ENCODE data around the gene SERPINC1.
A peak's percentile ranks its signal among the peaks of the same experiment; 100 is the strongest.
"Not testable (repeated sequence)": the region's sequence is repeated elsewhere in the genome, so short reads cannot be mapped to it uniquely, and the experiment has no call there.

Gene SERPINC1

DNA sequence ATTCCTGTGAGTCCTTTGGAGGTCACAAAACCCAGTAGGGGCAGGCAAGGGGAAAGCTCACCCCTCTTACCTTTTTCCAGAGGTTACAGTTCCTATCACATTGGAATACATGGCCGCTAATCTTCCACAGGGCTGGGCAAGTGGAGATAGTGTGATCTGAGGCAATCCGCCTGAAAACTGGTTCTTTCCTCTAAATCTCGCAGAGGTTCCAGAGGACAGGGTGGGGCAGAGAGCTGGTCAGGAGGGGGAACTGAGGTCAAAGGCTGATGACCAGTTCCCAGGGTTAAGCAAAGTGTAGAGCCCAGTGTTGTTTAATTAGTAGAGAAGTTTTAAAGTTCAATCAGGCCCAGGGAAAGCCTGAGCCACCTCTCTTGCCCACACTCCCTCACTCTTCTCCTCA is at the start of gene SERPINC1:
SERPINC1 (minus strand) TSS at position 179 of the 400 bp plus-strand sequence; CDS start at position 111, 68 bp downstream.
- DNase-seq = no peak

DNA sequence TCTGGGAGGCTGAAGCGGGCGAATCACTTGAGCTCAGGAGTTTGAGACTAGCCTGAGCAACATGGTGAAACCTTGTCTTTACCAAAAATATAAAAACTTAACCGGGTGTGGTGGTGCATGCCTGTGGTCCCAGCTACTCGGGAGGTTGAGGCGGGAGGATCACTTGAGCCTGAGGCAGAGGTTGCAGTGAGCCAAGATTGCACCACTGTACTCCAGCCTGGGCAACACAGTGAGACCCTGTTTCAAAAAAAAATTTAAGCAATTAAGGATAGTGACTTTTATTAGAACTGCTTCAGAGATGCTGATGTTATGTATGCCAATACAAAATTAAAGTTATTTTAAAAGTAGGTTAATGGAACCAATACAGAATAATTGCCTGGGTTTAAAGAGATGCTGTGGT is 48.8 kb upstream of the SERPINC1 start:
- DNase-seq = not testable (repeated sequence)

DNA sequence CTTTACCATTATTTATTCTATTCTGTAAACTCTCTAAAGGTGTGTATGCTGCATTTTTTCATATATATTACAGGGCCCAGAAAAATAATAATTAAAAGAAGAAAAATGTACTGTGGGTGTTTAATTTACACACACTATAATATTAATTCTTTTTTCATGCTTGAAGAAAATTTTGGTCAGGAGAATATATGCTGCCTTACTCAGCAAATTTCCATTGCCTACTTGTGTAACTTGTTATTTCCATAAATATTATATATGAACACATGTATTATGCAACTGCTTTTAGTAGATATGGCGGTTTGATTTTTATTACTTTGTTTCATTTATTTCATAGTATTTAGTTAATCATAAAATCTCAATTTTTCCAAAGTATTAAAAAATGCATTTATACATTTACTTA is 46.4 kb upstream of the SERPINC1 start:
- no peak for DNase-seq

- DNase-seq = no peak
Measured at GRCh38 chr1:173960625-173961024, 43.5 kb upstream of the SERPINC1 start.

DNA sequence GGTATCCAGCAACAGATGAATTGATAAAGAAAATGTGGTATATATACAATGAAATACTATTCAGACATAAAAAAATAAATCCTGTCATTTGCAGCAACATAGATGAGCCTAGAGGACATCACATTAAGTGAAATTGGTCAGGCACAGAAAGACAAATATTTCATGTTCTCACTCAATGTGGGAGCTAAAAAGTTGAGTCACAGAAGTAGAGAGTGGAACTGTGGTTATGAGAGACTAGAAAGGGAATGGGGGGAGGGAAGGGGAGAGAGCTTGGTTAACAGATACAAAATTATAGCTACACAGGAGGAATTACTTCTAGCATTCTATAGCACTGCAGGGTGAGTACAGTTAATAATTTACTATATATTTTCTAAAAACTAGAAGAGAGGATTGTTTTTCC is 37.1 kb upstream of the SERPINC1 start:
- DNase-seq = no peak

DNA sequence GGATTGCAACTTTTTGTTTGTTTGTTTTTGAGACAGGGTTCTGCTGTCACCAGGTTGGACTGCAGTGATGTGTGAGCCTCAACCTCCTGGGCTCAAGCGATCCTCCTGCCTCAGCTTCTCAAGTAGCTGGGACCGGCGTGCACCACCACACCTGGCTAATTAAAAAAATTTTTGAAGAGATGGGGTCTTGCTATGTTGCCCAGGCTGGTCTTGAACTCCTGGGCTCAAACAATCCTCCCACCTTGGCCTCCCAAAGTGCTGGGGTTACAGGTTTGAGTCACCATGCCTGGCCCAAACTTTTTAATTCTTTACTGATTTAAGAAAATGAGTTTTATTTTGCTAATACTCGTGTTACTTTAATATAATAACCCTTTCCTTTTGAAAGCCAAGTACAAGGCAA is 31.5 kb upstream of the SERPINC1 start:
- DNase-seq = no peak

- no peak for DNase-seq
Measured at GRCh38 chr1:173946380-173946921, 29.3 kb upstream of the SERPINC1 start.

- DNase-seq = no peak
Measured at GRCh38 chr1:173937062-173937461, 19.9 kb upstream of the SERPINC1 start.

DNA sequence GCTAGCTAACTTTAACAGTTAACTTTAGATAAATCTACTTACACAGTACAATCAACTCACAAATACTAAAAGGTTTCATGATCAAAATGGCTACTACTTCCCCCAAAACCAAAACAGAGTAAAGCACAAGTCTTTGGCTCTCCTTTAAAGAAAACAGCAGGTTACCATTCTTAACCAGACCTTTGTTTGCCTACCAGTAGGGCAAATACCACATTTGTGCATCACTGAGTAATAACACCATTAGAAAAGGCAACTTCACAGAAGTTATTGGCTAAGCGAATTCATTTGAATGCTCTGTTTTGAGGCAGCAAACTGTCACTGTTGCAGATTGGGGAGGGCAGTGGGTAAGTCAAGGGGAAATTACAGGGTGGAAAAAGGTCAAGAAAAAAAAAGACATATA is 17.3 kb upstream of the SERPINC1 start:
- DNase-seq = no peak

- not testable (repeated sequence) for DNase-seq
Measured at GRCh38 chr1:173930541-173930940, 13.4 kb upstream of the SERPINC1 start.

GRCh38 chr1:173925306-173926242 is 8.4 kb upstream of the SERPINC1 start:
- DNase-seq = no peak

GRCh38 chr1:173920861-173921260 is 3.7 kb upstream of the SERPINC1 start:
- peak; percentile 24 for DNase-seq

DNA sequence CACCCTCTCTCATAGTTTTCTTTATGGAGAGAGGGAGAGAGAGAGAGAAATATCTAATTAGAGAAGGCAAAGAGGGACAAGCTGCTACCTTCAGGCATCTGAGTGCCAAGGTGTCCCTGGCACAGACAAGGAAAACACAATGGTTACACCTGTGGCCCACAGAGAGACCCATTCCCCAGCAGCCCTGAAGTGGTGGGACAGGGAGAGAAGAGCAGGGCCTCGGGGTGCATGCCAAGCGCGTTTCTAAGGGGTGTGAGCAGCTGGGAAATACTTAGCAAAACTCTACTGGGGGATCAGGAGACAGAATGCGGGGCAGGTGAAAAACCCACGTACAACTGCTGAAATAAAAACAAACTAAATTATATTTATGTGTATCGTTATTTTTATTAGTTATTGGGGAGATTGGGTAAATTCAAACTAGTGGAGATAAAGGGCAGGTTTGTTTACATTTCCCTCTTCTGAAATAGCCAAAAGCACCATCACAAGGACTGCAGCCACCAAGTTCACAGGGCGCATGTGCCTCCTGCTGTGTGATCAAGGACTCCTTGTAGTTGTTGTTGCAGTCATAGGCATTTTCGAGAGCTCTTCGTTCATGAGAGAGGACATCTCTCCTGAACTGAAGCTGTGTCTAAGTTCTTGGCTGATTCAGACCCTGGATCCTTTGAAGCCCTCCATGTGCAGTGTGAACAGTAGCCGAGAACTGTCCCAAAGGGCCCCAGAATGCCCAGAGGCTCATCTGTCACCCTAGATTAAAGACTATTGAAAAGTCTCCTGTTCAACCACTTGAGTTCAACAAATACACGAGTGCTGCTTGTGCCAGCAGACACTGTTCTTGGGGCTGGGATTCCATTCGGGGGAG is 737 bp upstream of the SERPINC1 start:
- DNase-seq = no peak

DNA sequence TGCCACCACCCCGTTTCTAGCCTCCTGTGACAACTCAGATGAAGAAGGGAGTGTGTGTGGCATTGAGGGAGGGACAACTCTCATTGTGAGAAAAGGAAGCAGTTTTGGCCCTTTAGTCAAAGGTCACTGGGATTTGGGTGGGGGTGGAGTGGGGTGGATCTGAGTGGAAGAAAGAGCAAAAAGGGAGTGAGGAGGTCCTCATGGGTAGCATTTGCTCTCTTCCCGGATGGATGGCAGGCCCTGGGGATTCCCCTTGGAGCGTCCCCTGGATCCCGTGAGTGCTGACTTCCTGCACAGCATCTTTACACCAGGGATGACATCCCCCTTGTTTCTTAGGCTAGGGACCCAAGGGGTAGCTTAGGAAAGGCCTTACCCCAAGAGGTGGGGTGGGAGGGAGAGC is 460 bp downstream of the SERPINC1 start:
- no peak for DNase-seq

- no peak for DNase-seq
Measured at GRCh38 chr1:173915596-173915995, 1.5 kb downstream of the SERPINC1 start.

DNA sequence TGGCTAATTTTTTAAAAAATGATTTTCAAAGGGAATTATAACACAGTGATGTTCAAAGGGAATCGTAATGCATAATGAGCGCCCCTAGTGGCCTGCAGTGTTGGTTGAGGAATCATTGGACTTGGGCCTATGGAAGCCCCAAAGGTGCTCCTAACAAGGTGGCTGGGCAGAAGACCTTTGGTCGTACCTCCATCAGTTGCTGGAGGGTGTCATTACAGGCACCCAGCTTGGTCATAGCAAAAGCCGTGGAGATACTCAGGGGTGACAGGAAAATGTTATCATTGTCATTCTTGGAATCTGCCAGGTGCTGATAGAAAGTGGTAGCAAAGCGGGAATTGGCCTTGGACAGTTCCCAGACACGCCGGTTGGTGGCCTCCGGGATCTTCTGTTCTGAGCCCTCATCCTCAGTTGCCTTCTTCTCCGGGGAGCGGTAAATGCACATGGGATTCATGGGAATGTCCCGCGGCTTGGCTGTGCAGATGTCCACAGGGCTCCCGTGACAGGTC is 2.7 kb downstream of the SERPINC1 start:
- DNase-seq = no peak

DNA sequence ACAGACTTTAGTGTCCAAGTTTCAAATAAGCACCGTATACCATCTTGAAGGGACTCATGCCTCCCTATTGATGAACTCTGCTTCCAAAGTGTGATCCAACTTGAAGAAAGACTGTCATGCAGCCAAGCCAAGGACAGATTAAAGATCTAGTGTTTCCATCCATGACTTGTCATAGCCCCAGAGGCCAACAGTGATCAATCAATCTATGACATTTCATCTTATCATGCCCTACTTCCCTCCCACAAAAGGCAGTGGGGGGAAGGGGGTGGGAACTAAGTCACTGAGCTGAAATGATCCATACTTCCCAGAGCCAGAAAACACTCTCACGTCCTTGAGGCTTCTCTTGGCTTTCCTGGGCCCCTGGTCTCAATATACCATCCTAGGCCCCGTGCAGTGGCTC is 4.0 kb downstream of the SERPINC1 start:
- DNase-seq = no peak

DNA sequence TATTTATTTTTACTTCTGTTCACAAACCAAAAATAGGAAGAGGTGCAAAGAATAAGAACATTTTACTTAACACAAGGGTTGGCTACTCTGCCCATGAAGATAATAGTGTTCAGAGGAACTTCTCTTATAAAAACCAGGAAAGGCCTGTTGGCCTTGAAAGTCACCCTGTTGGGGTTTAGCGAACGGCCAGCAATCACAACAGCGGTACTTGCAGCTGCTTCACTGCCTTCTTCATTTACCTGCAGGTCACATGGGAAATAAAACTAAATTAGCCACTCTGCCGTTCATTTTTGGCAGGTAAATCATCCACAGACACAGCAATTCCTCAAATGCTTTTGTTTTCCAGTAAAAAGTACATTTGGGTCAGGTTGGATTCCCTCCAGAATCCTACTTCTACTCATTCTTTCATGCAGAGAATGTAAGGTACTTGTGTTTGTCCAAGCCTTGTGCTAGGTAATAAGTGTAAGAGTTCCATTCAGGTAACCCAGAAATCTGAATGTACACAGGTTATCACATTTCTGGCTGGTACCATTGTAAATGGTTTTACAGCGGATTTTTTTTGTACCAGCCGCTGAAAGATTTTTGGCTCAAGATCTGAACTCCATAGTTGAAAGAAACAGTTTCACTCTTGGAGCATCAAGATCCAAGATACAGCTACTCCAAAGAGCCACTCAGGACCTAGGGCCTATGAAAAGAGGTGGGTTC is 13.1 kb downstream of the SERPINC1 start:
- no peak for DNase-seq

GRCh38 chr1:173900992-173901391 is 16.1 kb downstream of the SERPINC1 start:
- no peak for DNase-seq

GRCh38 chr1:173900427-173900826 is 16.7 kb downstream of the SERPINC1 start:
- no peak for DNase-seq

DNA sequence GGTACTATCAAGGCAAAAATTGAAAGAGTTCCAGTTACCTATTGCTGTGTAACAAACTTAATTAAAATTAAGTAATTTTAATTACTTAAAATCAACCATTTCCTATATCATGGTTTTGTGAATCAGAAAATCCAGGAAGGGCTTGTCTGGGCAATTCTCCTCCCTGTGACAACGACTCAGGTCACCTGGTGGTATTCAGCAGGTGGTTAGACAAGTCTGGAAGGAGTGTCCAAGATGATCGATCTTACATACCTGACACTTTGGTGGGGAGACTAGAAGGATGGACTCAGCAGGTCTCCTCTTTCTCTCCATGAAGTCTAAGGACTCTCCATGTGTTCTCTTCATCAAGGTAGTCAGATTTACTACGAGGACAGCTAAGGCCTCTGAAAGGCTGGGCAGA is 22.9 kb downstream of the SERPINC1 start:
- DNase-seq = no peak

DNA sequence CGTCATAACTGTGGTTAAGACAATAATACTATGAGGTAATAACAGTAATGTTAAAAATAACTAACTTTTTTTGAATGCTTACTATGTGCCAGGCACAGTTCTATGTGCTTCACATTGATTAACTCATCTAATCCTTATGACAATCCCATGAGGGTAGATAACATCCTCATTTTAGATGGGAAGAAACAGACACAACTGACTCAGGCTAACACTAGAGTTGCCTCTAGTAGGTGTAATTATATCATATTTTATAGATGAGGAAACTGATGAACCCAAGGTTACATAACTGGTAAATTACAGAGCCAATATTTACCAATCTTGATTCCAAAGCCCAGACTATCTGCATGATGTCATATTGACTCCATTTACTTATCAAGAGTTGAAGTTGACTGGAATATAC is 23.5 kb downstream of the SERPINC1 start:
- no peak for DNase-seq

- DNase-seq = no peak
Measured at GRCh38 chr1:173889885-173890284, 27.2 kb downstream of the SERPINC1 start.
